ENCODE data around the gene DSCAM. TPM values are rescaled to one million over a fixed set of nuclear protein-coding genes. Genes with fewer than 3 reads are reported as not detected.

The DSCAM gene
- total and polyA plus RNA-seq, 2 experiments from 2014 or later = 0.23 to 0.42 TPM

DNA sequence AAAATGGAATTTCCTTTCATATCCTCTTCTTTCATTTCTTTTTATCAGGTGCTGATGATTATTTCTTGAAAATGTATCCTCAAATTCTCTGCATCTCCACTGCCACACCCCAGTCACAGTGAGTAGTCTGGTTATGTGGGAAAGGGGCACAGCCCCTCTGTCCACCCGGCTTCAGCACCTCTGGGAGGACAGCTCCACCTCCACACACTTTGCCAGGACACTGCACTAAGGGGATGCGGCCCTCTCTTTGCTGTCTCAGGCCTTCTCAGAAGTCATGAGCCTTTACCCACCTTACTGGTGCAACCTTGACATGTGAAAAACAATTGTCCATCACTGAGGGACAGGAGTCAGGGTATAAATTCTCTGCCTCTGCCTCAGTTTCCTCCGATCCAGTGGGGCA is 546.7 kb downstream of the DSCAM start:
- Histone ChIP-seq H3K27ac (no peak overlapping the region), H3K27me3 (no peaks in the 10 kb centered on the region), H3K4me3 (no peak overlapping the region), H3K36me3 (no peaks in the 10 kb centered on the region), H3K9me3 (ENCODE audit: low read depth) (no peaks in the 10 kb centered on the region), H3K4me1 (ENCODE audit: low read depth) (no peaks in the 10 kb centered on the region)
- peak in 1 of 2 donors; percentile 39 for DNase-seq (ENCODE audit: low read depth in 1 of 2, low spot score in 1 of 2)
- no peak for TF ChIP-seq CTCF (IDR thresholded peaks at IDR 0.05; ENCODE audit: low read depth, low read length)

DNA sequence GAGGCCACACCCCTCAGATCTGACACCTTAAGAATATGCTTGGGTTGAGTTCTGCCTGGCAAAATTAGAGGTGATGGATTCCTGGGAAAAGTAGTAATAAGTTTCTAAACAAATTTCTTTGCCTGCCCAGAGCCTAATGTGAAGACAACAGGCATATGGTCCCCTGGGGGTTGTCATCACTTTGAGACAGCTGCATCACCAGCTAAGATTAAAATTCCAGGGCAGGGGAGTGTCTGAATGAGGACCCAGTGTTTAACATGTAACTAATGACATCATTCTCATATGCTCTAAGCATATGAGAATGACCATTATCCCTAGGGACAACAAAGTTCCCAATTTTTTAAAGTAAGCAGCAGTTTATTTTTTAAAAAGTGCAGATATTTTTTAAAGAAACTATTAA is 547.5 kb downstream of the DSCAM start:
- no peak for TF ChIP-seq CTCF (IDR thresholded peaks at IDR 0.05; ENCODE audit: low read depth, low read length)
- Histone ChIP-seq H3K4me1 (ENCODE audit: low read depth) (no peaks in the 10 kb centered on the region), H3K9me3 (ENCODE audit: low read depth) (no peaks in the 10 kb centered on the region), H3K27ac (no peak overlapping the region), H3K36me3 (no peaks in the 10 kb centered on the region), H3K27me3 (no peaks in the 10 kb centered on the region), H3K4me3 (no peak overlapping the region)
- DNase-seq (ENCODE audit: low read depth in 1 of 2, low spot score in 1 of 2) = no peak

DNA sequence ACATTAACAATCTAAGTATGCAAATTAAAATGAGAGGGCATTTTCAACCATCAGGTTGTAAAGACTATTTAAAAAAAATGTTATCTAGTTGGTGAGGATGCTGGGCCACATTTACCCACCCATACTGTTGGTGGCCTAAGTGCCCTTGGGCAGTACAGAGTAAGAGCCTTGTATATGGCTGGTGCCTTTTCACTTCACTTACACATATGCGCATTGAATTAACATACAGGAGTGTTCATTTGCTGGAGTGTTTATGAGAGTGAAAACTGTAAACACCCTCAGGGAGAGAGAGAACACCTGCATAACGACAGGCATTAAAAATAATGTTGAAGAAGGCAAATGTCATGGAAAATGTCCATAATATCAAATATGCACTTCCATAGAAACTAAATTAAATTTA is 552.6 kb downstream of the DSCAM start:
- Histone ChIP-seq H3K4me3 (no peak overlapping the region), H3K27me3 (no peaks in the 10 kb centered on the region), H3K4me1 (ENCODE audit: low read depth) (no peaks in the 10 kb centered on the region), H3K9me3 (ENCODE audit: low read depth) (no peaks in the 10 kb centered on the region), H3K27ac (no peak overlapping the region), H3K36me3 (no peaks in the 10 kb centered on the region)
- DNase-seq (ENCODE audit: low read depth in 1 of 2, low spot score in 1 of 2) = no peak
- no peak for TF ChIP-seq CTCF (IDR thresholded peaks at IDR 0.05; ENCODE audit: low read depth, low read length)

- H3K4me3 ChIP-seq = no peak overlapping the region
- H3K4me1 ChIP-seq (ENCODE audit: low read depth) = no peaks in the 10 kb centered on the region
- no peaks in the 10 kb centered on the region for H3K36me3 ChIP-seq
- no peaks in the 10 kb centered on the region for H3K9me3 ChIP-seq (ENCODE audit: low read depth)
- DNase-seq (ENCODE audit: low read depth in 1 of 2, low spot score in 1 of 2) = no peak
- no peak for TF ChIP-seq CTCF (IDR thresholded peaks at IDR 0.05; ENCODE audit: low read depth, low read length)
- no peak overlapping the region for H3K27ac ChIP-seq
- no peaks in the 10 kb centered on the region for H3K27me3 ChIP-seq
Measured at GRCh38 chr21:40291560-40291959, 555.4 kb downstream of the DSCAM start.

- Histone ChIP-seq H3K9me3 (ENCODE audit: low read depth) (no peaks in the 10 kb centered on the region), H3K4me3 (no peak overlapping the region), H3K27ac (no peak overlapping the region), H3K36me3 (no peaks in the 10 kb centered on the region), H3K4me1 (ENCODE audit: low read depth) (no peaks in the 10 kb centered on the region), H3K27me3 (no peaks in the 10 kb centered on the region)
- no peak for TF ChIP-seq CTCF (IDR thresholded peaks at IDR 0.05; ENCODE audit: low read depth, low read length)
- no peak for DNase-seq (ENCODE audit: low read depth in 1 of 2, low spot score in 1 of 2)
Measured at GRCh38 chr21:40284409-40284808, 562.5 kb downstream of the DSCAM start.
